Kidney epithelial cell (primary cell): ENCODE data around the gene RABL6. TPM values are rescaled to one million over a fixed set of nuclear protein-coding genes. Genes with fewer than 3 reads are reported as not detected.
A peak's percentile ranks its signal among the peaks of the same experiment; 100 is the strongest.
"Not testable (repeated sequence)": the region's sequence is repeated elsewhere in the genome, so short reads cannot be mapped to it uniquely, and the experiment has no call there.

Source experiments
- DNase-seq: peaks from one replicate; pipeline ENCODE4 v3.0.0-alpha.2; 2010; ENCODE audit warnings: low read depth
- H3K27me3 ChIP-seq: 2 replicates; pipeline ENCODE4 v1.6.0; 2011; ENCODE audit warnings: low read length; ENCODE audit not compliant: control insufficient read depth, insufficient read depth
- H3K36me3 ChIP-seq: 2 replicates; pipeline ENCODE4 v1.5.1; 2011; ENCODE audit warnings: low read length; ENCODE audit not compliant: control insufficient read depth, insufficient read depth
- H3K4me3 ChIP-seq: 2 replicates; pipeline ENCODE4 v1.5.1; 2011; ENCODE audit warnings: low read depth, mild to moderate bottlenecking, control low read depth, low read length
- CTCF ChIP-seq: IDR thresholded peaks from 2 replicates; pipeline ENCODE4 v1.5.1; 2011; ENCODE audit warnings: mild to moderate bottlenecking, moderate library complexity, low read length, control low read depth, inconsistent platforms; ENCODE audit not compliant: insufficient read depth, poor library complexity, severe bottlenecking
- total RNA-seq: library from RNA; depleted of rRNA; stranded (reverse); fragments of >200 nt; gene quantifications from 2 replicates; pipeline ENCODE4 v1.2.3, GENCODE V29; 2015

RABL6 gene
- total RNA-seq, 1 donor from 2014 or later: 99.3 TPM

DNA sequence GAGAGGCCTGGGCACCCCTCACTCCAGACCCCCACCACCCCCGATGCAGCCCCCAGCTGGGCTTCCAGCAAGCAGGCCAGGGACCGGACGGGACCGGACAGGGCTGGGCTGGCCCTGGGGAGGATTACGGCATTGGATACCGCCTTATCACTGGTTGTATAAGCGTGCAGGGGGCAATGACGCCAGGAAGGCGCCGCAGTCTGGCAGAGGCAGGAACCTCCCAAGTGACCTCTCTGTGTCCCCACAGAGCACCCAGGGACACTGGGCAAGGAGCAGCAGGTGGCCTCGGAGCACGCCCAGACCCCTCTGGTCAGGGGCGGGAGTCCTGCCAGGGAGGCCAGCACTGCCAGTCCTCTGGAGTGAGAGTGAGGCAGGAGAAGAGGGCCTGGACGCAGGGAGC lies 42.7 kb upstream of the RABL6 start:
- TF ChIP-seq CTCF: no peak
- peaks cover 18% of the 10 kb centered on the region for H3K27me3 ChIP-seq
- H3K4me3 ChIP-seq: no peak overlapping the region
- DNase-seq: no peak
- no peaks in the 10 kb centered on the region for H3K36me3 ChIP-seq

DNA sequence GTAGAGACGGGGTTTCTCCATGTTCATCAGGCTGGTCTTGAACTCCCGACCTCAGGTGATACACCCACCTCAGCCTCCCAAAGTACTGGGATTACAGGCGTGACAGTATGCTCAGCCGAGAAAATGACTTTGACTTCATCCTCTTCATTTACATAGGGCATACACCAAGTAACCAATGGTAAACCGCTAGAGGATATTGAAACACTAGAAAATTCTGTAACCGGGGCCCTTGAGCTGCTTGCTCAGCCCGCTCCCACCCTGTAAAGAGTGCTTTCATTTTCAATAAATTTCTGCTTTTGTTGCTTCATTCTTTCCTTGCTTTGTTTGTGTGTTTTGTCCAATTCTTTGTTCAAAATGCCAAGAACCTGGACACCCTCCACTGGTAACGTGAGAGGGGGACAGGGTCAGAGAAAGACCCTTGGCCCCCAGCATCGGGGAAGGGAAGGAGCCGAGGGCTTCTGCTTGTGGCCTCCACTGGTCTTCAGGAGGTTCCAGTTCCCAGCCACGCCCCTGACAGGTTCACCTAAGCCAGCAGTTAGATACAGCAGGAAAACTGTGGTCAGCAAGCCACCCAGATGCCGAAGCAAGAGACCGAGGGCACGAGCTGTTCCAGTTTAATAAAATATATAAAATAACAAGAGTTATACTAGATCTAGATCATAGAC lies 41.9 kb upstream of the RABL6 start:
- not testable (repeated sequence) for H3K4me3 ChIP-seq, H3K36me3 ChIP-seq, DNase-seq
- H3K27me3 ChIP-seq: peaks cover 17% of the 10 kb centered on the region

DNA sequence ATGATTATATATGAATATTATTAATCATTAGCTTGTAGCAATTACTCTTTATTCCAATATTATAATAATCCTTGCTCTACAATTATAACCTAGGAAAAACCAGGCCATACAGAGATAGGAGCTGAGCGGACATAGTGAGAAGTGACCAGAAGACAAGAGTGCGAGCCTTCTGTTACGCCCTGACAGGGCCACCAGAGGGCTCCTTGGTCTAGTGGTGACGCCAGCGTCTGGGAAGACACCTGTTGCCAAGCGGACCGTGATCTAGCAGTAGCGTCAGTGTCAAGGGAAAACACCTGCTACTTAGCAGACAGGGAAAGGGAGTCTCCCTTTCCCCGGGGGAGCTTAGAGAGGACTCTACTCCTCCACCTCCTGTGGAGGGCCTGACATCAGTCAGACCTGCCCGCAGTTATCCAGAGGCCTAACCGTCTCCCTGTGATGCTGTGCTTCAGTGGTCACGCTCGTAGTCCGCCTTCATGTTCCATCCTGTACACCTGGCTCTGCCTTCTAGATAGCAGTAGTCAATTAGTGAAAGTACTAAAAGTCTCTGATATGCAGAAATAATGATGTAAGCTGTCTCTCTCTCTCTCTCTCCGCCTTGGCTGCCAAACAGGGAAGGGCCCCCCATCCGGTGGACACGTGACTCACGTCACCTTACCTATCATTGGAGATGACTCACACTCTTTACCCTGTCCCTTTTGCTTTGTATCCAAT lies 41.2 kb upstream of the RABL6 start:
- peak; percentile 25 for DNase-seq
- peak; percentile 30 for TF ChIP-seq CTCF
- H3K36me3 ChIP-seq, H3K4me3 ChIP-seq: not testable (repeated sequence)
- peaks cover 17% of the 10 kb centered on the region for H3K27me3 ChIP-seq

DNA sequence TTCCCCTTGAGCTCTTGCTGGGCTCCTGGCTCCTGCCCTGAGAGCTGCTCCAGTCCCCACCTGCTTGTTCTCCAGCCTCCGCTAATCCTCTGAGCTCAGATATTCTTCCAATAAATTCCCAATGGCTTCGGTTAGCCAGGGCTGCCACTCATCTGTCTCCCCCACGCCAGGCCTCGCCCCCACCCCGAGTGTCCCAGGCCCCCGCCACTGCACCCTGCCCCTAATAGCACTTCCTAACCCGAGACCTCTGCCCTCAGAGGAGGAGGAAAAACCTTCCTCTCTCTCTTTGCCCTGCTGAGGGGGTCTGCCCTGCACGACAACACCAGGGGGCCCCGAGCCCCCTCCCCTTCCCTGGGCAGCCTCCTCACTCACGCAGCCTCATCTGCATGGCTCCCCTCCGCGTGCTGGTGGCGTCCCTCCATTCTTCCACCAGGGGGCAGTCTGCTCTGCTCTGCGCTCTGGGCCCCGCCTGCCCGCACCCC lies 38.0 kb upstream of the RABL6 start:
- Histone ChIP-seq H3K36me3 (no peaks in the 10 kb centered on the region), H3K27me3 (peaks cover 12% of the 10 kb centered on the region), H3K4me3 (no peak overlapping the region)
- TF ChIP-seq CTCF: peak; percentile 62
- no peak for DNase-seq

- peaks cover 6% of the 10 kb centered on the region for H3K27me3 ChIP-seq
- no peaks in the 10 kb centered on the region for H3K36me3 ChIP-seq
- TF ChIP-seq CTCF: no peak
- no peak for DNase-seq
- H3K4me3 ChIP-seq: no peak overlapping the region
Observed at GRCh38 chr9:136771907-136772415, 35.8 kb upstream of the RABL6 start.

- DNase-seq: no peak
- peaks cover 13% of the 10 kb centered on the region for H3K27me3 ChIP-seq
- no peaks in the 10 kb centered on the region for H3K36me3 ChIP-seq
- H3K4me3 ChIP-seq: no peak overlapping the region
- no peak for TF ChIP-seq CTCF
Observed at GRCh38 chr9:136773386-136774044, 34.2 kb upstream of the RABL6 start.
